NCI-H345 (cell line): ENCODE data around the gene NTPCR.
A peak's percentile ranks its signal among the peaks of the same experiment; 100 is the strongest.

Source experiments
- DNase-seq: peaks from one replicate; lab custom pipeline; 2025; lab: John Stamatoyannopoulos, UW

The NTPCR gene

GRCh38 chr1:233010146-233010545 is 59.7 kb downstream of the NTPCR start:
- DNase-seq, result no peak

GRCh38 chr1:233012021-233012420 is 61.6 kb downstream of the NTPCR start:
- DNase-seq, result no peak

- no peak for DNase-seq
Measured at GRCh38 chr1:233015965-233016364, 65.6 kb downstream of the NTPCR start.

- peak; percentile 54 for DNase-seq
Measured at GRCh38 chr1:233016798-233017197, 66.4 kb downstream of the NTPCR start.

GRCh38 chr1:233019083-233019482 is 68.7 kb downstream of the NTPCR start:
- DNase-seq, result no peak

- no peak for DNase-seq
Measured at GRCh38 chr1:233019778-233020325, 69.4 kb downstream of the NTPCR start.

- no peak for DNase-seq
Measured at GRCh38 chr1:233020426-233020825, 70.0 kb downstream of the NTPCR start.

GRCh38 chr1:233022246-233022645 is 71.8 kb downstream of the NTPCR start:
- DNase-seq, result no peak

- DNase-seq, result no peak
Measured at GRCh38 chr1:233024199-233024598, 73.8 kb downstream of the NTPCR start.

- DNase-seq, result peak; percentile 15
Measured at GRCh38 chr1:233025157-233025556, 74.7 kb downstream of the NTPCR start.

- DNase-seq, result no peak
Measured at GRCh38 chr1:233025567-233025966, 75.2 kb downstream of the NTPCR start.

- no peak for DNase-seq
Measured at GRCh38 chr1:233027046-233027445, 76.6 kb downstream of the NTPCR start.

GRCh38 chr1:233031521-233031920 is 81.1 kb downstream of the NTPCR start:
- DNase-seq, result no peak

- no peak for DNase-seq
Measured at GRCh38 chr1:233032916-233033315, 82.5 kb downstream of the NTPCR start.

- DNase-seq, result no peak
Measured at GRCh38 chr1:233033361-233033760, 83.0 kb downstream of the NTPCR start.
